T-helper 1 cell treated with Interleukin-12 subunit alpha and Interleukin-12 subunit beta and Interleukin-4 antibody, amounts not matched to agents 30 μg/mL and 1 μg/mL, for 36 hours (primary cell): ENCODE data around the gene SNAI3.
"Not testable (repeated sequence)": the region's sequence is repeated elsewhere in the genome, so short reads cannot be mapped to it uniquely, and the experiment has no call there.

Experiments
- H3K27ac Mint-ChIP-seq: one replicate; pipeline ENCODE4 v1.8.0; 2021; ENCODE audit warnings: mild to moderate bottlenecking, mixed read lengths
- H3K27me3 Mint-ChIP-seq: one replicate; pipeline ENCODE4 v1.8.0; 2021; ENCODE audit warnings: low read depth, mixed read lengths
- H3K36me3 Mint-ChIP-seq: one replicate; pipeline ENCODE4 v1.8.0; 2021; ENCODE audit warnings: low read depth, mixed read lengths
- H3K4me1 Mint-ChIP-seq: one replicate; pipeline ENCODE4 v1.8.0; 2021; ENCODE audit warnings: low read depth, mixed read lengths
- H3K4me3 Mint-ChIP-seq: one replicate; pipeline ENCODE4 v1.8.0; 2021; ENCODE audit warnings: mild to moderate bottlenecking, moderate library complexity, mixed read lengths
- H3K9me3 Mint-ChIP-seq: one replicate; pipeline ENCODE4 v1.8.0; 2021; ENCODE audit warnings: mixed read lengths

SNAI3 gene

DNA sequence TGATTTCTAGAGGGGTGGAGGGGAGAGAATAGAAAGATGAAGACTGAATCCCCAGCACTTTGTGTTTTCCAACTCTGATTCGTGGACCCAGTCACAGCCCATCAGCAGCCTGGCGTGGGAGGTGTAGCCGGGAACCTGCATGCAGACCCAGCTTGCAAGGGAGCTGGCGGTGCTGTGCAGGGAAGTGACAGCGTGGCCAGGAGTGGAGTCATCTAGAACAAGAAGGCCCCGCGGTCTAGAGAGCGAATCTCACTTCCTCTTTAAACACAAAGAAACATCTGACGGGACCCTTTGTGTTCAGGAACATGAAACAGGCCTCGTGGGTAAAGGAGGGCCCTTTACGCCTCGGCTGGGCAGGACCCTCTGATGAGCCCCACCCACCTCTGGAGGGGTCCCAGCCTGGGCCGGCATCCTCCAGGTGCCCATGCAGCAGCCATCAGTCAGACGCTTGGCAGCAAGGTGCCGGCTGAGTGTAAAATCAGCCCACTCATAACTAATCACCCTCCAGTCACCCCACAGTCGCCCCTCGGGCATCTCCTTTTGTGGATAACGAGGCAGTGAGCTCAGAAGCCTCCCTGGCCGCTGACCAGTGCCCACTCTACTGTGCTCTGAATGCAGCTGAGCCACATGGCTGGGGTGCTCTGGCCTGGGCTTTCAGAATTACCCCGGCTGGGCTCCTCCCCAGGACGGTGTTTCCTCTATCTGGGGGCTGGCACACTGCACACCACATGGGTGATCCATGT lies 4.4 kb downstream of the SNAI3 start:
- Mint-ChIP-seq H3K4me3 (peak overlapping the region; percentile 67), H3K36me3 (peaks cover 11% of the 10 kb centered on the region), H3K27ac (peak overlapping the region; percentile 87), H3K27me3 (no peaks in the 10 kb centered on the region), H3K4me1 (peaks cover 25% of the 10 kb centered on the region), H3K9me3 (no peaks in the 10 kb centered on the region)

DNA sequence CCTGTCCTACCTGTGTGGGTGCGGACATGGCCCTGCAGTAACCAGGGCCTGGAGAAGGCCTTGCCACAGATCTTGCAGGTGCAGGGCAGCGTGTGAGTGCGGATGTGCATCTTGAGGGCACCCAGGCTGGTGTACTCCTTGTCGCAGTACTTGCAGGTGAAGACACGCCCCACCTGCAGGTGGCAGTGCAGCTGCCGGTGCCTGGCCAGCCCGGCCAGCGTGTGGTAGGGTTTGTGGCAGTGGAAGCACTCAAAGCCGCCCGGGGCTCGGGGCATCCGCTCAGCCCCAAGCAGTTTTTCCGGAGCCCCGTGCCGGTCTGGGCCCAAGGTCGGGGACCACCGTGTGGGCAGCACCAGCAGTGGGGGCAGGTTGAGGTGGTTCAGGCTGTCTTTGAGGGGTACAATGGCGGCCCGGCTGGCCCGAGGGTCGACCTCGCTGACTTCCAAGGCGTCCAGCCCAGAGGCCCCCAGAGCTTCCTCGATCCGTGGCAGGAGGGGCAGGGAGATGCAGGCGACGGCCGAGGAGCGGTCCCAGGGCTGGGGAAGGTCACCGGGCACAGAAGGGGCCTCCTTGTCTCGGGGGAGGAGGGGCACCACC lies 5.1 kb downstream of the SNAI3 start:
- Mint-ChIP-seq H3K4me1 (peaks cover 25% of the 10 kb centered on the region), H3K27ac (peak overlapping the region; percentile 87), H3K4me3 (peak overlapping the region; percentile 67), H3K36me3 (peaks cover 11% of the 10 kb centered on the region), H3K9me3 (no peaks in the 10 kb centered on the region), H3K27me3 (no peaks in the 10 kb centered on the region)

DNA sequence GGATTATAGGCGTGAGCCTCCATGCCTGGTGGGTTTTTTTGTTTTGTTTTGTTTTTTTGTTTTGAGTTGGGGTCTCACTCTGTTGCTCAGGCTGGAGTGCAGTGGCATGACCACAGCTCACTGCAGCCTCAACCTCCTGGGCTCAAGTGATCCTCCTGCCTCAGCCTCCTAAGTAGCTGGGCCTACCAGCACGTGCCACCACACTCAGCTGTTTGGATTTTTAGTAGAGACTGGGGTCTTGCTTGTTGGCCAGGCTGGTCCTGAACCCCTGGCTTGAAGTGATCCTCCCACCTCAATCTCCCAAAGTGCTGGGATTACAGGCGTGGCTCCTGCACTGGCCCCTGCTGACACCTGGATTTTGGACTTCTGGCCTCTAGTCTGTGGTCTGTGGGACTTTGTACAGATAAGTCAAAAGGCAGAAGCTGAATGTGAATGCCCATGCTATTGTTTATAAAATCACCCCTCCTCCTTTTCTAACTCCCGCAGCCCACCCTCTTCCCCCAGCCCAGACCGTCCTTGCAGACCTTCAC lies 5.7 kb downstream of the SNAI3 start:
- H3K4me3 Mint-ChIP-seq: no peak overlapping the region
- H3K27me3 Mint-ChIP-seq: no peaks in the 10 kb centered on the region
- peaks cover 25% of the 10 kb centered on the region for H3K4me1 Mint-ChIP-seq
- peaks cover 11% of the 10 kb centered on the region for H3K36me3 Mint-ChIP-seq
- peak overlapping the region; percentile 15 for H3K27ac Mint-ChIP-seq
- H3K9me3 Mint-ChIP-seq: no peaks in the 10 kb centered on the region

DNA sequence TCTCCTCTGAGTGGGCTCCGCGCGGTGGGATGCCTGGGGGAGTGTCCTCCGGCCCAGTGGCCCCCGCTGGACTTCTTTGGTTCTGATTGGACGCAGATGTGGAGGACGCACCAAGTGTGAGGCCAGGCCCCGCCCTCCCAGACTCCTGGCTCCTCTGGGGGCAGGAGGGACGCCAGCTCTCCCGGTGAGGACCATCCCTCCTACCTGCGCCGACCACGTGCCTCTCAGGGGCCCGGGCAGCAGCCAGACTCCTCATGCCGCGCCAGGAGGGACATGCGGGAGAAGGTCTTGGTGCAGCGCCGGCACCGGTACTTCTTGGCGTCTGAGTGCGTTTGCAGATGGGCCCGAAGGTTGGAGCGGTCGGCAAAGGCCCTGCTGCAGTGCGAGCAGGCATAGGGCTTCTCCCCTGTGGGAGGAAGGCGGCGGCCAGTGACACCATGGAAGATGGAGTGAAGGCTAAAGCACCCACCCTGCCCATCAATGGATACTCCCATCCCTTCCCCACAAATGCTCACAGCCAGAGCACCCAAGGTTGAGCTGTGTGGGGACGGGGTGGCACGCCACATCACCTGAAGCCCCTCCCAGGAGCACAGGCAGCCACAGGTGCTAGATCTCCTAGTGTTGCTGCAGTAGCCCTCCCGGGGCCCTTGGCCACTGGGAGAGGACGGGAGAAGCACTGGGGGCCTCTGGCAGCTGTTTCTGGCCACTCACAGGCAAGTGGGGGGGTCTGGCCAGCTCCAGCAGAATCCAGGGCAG lies 7.9 kb downstream of the SNAI3 start:
- Mint-ChIP-seq H3K27ac (no peak overlapping the region), H3K9me3 (no peaks in the 10 kb centered on the region), H3K4me1 (peaks cover 18% of the 10 kb centered on the region), H3K4me3 (no peak overlapping the region), H3K27me3 (no peaks in the 10 kb centered on the region), H3K36me3 (peaks cover 5% of the 10 kb centered on the region)

DNA sequence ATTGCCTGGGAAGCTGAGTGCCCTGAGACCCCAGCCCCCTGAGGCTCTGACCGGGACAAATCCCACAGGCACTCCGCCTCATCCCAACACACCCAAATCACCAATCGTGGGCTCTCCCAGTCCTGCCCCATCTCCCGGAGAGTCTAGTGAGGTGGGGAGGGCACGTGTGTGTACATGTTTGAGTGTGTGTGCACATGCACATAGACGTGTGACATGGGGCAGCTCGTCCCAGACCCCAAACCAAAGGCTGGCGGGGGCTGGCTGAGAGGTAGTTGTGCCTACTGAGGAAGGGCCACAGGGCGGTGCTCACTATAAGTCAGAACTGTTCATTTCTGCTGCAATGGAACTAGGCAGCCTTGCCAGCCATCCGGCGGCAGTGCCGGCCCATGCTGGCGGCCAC lies 8.6 kb downstream of the SNAI3 start:
- H3K27ac Mint-ChIP-seq: no peak overlapping the region
- H3K4me3 Mint-ChIP-seq: no peak overlapping the region
- no peaks in the 10 kb centered on the region for H3K9me3 Mint-ChIP-seq
- H3K27me3 Mint-ChIP-seq: no peaks in the 10 kb centered on the region
- peaks cover 5% of the 10 kb centered on the region for H3K36me3 Mint-ChIP-seq
- peaks cover 18% of the 10 kb centered on the region for H3K4me1 Mint-ChIP-seq

DNA sequence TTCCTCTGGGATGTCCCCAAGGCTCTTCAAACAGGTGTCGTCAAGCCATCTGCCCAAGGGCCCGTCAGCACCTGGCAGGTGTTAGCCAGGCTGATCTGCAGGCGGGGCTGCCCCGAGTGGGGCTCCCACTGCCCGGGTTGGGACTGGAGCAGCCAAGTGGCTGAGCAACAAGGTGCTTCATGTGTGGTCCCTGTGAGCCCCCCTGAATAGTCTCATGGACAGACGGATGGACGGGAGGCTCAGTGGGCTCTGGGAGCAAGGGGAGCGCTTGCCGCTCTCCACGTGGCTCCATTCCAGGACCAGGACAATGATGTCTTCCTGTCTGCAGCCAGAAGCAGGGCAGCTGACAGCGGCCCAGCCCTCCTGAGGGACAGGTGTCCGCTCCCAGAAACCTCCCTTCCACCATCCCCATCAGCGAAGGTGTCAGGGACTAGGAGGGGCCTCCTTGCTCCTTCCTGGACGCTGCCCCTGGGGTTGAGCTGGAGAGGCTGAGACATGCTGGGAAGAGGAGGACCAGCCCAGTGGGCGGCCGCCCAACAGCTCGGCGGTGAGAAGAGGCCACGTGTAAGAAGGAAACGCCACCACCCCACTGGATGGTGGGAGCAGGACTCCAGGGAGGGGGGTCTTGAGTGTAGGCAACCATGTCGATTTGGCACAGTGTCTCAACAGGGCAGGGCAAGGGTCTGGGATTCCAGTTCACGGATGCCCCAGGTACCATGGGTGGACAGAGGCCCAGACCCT lies 9.6 kb downstream of the SNAI3 start:
- H3K4me3 Mint-ChIP-seq: no peak overlapping the region
- no peaks in the 10 kb centered on the region for H3K27me3 Mint-ChIP-seq
- no peaks in the 10 kb centered on the region for H3K9me3 Mint-ChIP-seq
- H3K36me3 Mint-ChIP-seq: peaks cover 5% of the 10 kb centered on the region
- H3K27ac Mint-ChIP-seq: no peak overlapping the region
- peaks cover 9% of the 10 kb centered on the region for H3K4me1 Mint-ChIP-seq

DNA sequence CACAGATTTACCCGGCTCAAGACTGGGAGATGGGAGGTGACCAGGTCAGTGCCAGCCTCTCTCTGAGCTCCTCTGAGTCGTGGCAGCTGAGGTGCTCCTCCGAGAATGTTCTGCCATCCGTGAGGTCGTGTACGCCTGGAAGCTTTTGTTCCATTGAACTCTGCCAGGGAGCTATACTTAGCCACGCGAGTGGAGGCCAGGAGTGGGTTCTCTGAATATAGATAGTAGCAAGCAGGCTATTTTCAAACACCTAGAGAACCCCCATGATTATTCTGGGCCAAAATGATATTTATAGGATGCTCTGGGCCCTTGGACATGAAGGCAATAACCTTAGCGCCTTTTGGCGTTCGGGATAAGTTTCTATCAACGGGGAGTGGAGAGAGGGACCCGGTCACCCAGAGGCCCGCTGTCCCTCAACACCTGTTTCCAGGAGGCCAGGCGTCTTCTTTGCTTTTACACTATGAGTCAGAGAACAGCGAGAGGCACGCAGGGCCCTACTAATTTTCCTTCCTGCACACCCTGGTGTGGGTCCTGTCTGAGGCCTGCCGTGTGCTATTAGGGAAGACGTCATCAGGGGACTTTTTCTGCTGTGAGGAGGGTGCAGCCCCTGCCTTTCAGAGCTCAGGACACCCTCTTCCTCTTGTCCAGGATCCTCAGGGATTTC lies 12.5 kb downstream of the SNAI3 start:
- no peaks in the 10 kb centered on the region for H3K9me3 Mint-ChIP-seq
- no peaks in the 10 kb centered on the region for H3K27me3 Mint-ChIP-seq
- no peak overlapping the region for H3K27ac Mint-ChIP-seq
- H3K4me1 Mint-ChIP-seq: no peaks in the 10 kb centered on the region
- H3K36me3 Mint-ChIP-seq: no peaks in the 10 kb centered on the region
- H3K4me3 Mint-ChIP-seq: no peak overlapping the region

DNA sequence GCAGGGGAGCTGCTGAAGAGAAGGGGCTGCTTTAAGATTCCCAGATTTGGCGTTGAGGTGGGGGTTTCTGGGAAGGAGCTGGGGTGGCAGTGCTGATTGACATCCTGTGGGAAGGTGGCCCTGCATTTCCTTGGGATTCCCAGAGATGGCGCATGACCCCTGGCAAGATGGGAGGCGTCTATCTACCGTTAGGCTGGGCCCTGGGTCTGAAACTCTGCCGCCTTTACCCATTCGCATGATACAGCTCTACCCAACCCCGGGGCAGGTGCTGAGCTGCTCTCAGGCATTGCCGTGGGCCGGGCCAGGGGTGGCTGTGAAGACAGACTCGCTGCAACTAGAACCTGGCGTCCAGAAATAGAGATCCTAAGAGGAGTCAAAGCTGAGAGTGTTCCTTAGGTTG lies 13.5 kb downstream of the SNAI3 start:
- peaks cover 5% of the 10 kb centered on the region for H3K36me3 Mint-ChIP-seq
- no peaks in the 10 kb centered on the region for H3K4me1 Mint-ChIP-seq
- H3K9me3 Mint-ChIP-seq: no peaks in the 10 kb centered on the region
- H3K27ac Mint-ChIP-seq: no peak overlapping the region
- H3K27me3 Mint-ChIP-seq: no peaks in the 10 kb centered on the region
- H3K4me3 Mint-ChIP-seq: no peak overlapping the region

DNA sequence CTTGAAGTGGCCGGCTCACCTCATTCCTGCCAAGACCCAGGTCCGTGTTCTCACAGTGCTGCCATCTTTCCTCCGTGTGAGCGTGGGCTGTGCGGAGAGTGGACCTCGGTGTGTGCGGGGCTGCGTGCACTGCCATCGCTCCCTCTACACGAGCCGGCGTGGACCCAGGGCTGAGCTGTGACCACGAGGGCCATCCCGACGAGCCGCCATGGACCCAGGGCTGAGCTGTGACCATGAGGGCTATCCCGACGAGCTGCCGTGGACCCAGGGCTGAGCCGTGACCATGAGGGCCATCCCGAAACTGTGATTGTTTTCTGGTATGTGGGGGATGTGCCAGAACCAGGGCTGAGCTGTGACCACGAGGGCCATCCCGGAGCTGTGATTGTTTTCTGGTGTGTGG lies 14.5 kb downstream of the SNAI3 start:
- Mint-ChIP-seq H3K27ac (no peak overlapping the region), H3K4me3 (no peak overlapping the region), H3K27me3 (no peaks in the 10 kb centered on the region), H3K36me3 (peaks cover 7% of the 10 kb centered on the region), H3K4me1 (no peaks in the 10 kb centered on the region), H3K9me3 (no peaks in the 10 kb centered on the region)

DNA sequence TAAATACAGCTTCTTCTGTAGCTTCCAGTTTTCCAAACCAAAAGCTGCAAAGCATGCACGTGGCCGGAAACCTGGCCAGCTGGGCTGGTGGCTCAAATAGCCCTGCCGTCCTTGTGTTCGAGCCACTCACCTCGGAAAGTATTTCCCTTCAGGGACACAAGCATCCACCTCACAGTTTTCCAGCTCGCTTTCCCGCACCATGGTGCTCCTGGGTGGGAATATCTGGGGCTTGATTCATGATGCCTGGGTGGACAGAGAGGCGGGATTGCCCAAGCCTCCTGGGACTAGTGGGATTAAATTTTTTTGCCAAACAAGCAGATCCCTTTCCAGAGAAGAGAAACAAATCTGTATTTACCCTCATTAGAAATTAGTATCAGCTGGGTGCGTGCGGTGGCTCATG lies 16.3 kb downstream of the SNAI3 start:
- Mint-ChIP-seq H3K4me3 (no peak overlapping the region), H3K27me3 (no peaks in the 10 kb centered on the region), H3K9me3 (no peaks in the 10 kb centered on the region), H3K36me3 (peaks cover 7% of the 10 kb centered on the region), H3K27ac (no peak overlapping the region), H3K4me1 (peaks cover 3% of the 10 kb centered on the region)

DNA sequence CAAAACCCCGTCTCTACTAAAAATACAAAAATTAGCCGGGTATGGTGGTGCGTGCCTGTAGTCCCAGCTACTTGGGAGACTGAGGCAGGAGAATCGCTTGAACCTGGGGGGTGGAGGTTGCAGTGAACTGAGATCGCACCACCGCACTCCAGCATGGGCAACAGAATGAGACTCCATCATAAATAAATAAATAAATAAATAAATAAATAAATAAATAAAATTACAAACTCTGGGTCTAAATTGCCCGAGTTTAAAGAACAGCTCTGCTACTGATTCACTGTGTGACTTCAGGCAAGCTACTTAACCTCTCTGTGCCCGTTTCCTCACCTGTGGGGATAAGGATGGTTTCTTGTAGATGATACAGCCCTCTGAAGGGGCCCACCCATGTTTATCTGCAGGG lies 16.8 kb downstream of the SNAI3 start:
- H3K4me1 Mint-ChIP-seq, H3K27ac Mint-ChIP-seq, H3K4me3 Mint-ChIP-seq, H3K9me3 Mint-ChIP-seq, H3K27me3 Mint-ChIP-seq, H3K36me3 Mint-ChIP-seq: not testable (repeated sequence)

DNA sequence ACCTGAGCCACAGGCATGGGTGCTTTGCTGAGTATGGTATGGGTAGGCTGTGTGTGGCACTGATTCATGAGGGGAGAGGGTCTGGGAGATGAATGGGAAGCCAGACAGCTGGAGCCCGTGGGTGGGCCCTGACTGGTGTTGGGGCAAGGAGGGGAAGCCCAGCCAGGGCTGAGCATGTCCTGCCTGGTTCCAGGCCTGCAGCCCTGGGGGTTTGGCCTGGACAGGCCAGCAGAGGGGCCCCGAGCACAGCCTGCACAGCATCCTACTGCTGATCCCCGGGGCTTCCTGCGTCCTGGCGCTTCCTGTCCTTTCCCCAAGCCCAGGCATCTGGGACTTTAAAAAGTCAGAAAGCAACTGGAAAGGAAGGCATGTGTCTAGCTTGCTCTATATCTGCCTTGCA lies 18.8 kb downstream of the SNAI3 start:
- no peak overlapping the region for H3K27ac Mint-ChIP-seq
- no peaks in the 10 kb centered on the region for H3K27me3 Mint-ChIP-seq
- H3K4me3 Mint-ChIP-seq: no peak overlapping the region
- H3K9me3 Mint-ChIP-seq: no peaks in the 10 kb centered on the region
- peaks cover 7% of the 10 kb centered on the region for H3K36me3 Mint-ChIP-seq
- H3K4me1 Mint-ChIP-seq: peaks cover 10% of the 10 kb centered on the region

DNA sequence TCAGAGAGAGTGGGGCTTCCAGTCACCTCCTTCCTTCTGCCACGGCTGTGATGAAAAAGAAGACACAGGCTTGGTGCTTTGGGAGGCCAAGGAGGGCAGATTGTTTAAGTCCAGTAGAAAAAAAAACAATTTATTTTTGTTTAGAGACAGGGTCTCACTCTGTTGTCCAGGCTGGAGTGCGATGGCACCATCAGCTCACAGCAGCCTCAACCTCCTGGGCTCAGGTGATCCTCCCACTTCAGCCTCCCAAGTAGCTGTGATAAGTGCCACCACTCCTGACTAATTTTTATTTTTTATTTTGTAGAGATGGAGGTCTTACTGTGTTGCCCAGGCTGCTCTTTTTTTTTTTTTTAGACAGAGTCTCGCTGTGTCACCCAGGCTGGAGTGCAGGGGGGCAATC lies 20.7 kb downstream of the SNAI3 start:
- no peak overlapping the region for H3K4me3 Mint-ChIP-seq
- H3K36me3 Mint-ChIP-seq: peaks cover 12% of the 10 kb centered on the region
- H3K9me3 Mint-ChIP-seq: no peaks in the 10 kb centered on the region
- no peak overlapping the region for H3K27ac Mint-ChIP-seq
- no peaks in the 10 kb centered on the region for H3K27me3 Mint-ChIP-seq
- peaks cover 21% of the 10 kb centered on the region for H3K4me1 Mint-ChIP-seq

DNA sequence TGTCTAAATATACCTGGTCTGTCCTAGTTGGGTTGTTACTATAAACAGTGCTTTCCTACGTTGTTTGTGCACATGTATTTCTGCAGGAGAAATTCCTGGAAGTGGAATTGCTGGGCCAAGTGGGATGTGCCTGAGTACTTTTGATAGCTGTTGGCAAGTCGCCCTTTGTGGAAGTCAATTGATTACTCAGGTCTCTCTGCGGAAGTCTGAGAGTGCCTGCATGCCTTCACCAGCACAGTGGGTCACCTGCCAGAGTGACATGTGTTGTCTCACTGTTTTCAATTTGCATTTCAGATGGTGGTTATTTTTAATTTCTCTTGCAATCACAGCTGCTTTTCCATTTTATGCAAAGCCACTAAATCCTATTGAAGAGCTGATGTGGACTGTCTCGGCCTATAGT lies 21.2 kb downstream of the SNAI3 start:
- no peaks in the 10 kb centered on the region for H3K27me3 Mint-ChIP-seq
- H3K4me1 Mint-ChIP-seq: peaks cover 21% of the 10 kb centered on the region
- peak overlapping the region; percentile 39 for H3K27ac Mint-ChIP-seq
- H3K36me3 Mint-ChIP-seq: peaks cover 12% of the 10 kb centered on the region
- H3K4me3 Mint-ChIP-seq: peak overlapping the region; percentile 32
- H3K9me3 Mint-ChIP-seq: no peaks in the 10 kb centered on the region
